IgD-negative memory B cell (primary cell): ENCODE results near the gene LCNL1. TPM values are rescaled to one million over a fixed set of nuclear protein-coding genes. Genes with fewer than 3 reads are reported as not detected.

Source experiments
- H3K27ac Mint-ChIP-seq, 3 donors: one replicate each; pipeline ENCODE4 v1.8.0; 2020 to 2022; ENCODE audit warnings: mild to moderate bottlenecking in 3 of 3, mixed read lengths in 3 of 3, moderate library complexity in 1 of 3
- H3K27me3 Mint-ChIP-seq: one replicate; pipeline ENCODE4 v1.8.0; 2021; ENCODE audit warnings: mixed read lengths
- H3K36me3 Mint-ChIP-seq: one replicate; pipeline ENCODE4 v1.8.0; 2020; ENCODE audit warnings: mild to moderate bottlenecking, mixed read lengths
- H3K4me1 Mint-ChIP-seq, 3 donors: one replicate each; pipeline ENCODE4 v1.8.0; 2020 to 2022; ENCODE audit warnings: mixed read lengths in 3 of 3, mild to moderate bottlenecking in 1 of 3
- H3K4me3 Mint-ChIP-seq, 4 donors: one replicate each; pipeline ENCODE4 v1.8.0; 2020 to 2022; ENCODE audit warnings: mild to moderate bottlenecking in 4 of 4, mixed read lengths in 4 of 4, moderate library complexity in 3 of 4
- H3K9me3 Mint-ChIP-seq, 3 donors: one replicate each; pipeline ENCODE4 v1.8.0; 2020 to 2021; ENCODE audit warnings: mixed read lengths in 3 of 3, mild to moderate bottlenecking in 1 of 3
- polyA plus RNA-seq: library from polyadenylated mRNA; unstranded; fragments of 300-500 nt; fragmentation: Illumina TruSeq; gene quantifications from one replicate; pipeline ENCODE4 v1.2.3, GENCODE V29; 2021

LCNL1 gene
- polyA plus RNA-seq, 1 donor from 2014 or later, result not detected

GRCh38 chr9:136973618-136974617, 8.9 kb upstream of the LCNL1 start:
- H3K27ac Mint-ChIP-seq, result no peak overlapping the region
- peaks cover 0 to 6% (median 2%) of the 10 kb centered on the region in 3 donors for H3K4me1 Mint-ChIP-seq
- H3K36me3 Mint-ChIP-seq, result no peaks in the 10 kb centered on the region
- H3K9me3 Mint-ChIP-seq, result no peaks in the 10 kb centered on the region
- peak overlapping the region in 1 of 4 donors; percentile 9 for H3K4me3 Mint-ChIP-seq
- peaks cover 4% of the 10 kb centered on the region for H3K27me3 Mint-ChIP-seq

GRCh38 chr9:136974817-136975535, 7.8 kb upstream of the LCNL1 start:
- Mint-ChIP-seq H3K27ac (no peak overlapping the region), H3K27me3 (peaks cover 4% of the 10 kb centered on the region), H3K9me3 (no peaks in the 10 kb centered on the region), H3K4me1 (peaks cover 0 to 6% (median 2%) of the 10 kb centered on the region in 3 donors), H3K36me3 (no peaks in the 10 kb centered on the region), H3K4me3 (peak overlapping the region in 1 of 4 donors; percentile 47)

- Mint-ChIP-seq H3K27me3 (peaks cover 4% of the 10 kb centered on the region), H3K4me3 (no peak overlapping the region), H3K4me1 (peaks cover 0 to 6% (median 2%) of the 10 kb centered on the region in 3 donors), H3K9me3 (no peaks in the 10 kb centered on the region), H3K27ac (no peak overlapping the region), H3K36me3 (no peaks in the 10 kb centered on the region)
These were observed 7.1 kb upstream of the LCNL1 start for GRCh38 chr9:136975644-136976043.

DNA sequence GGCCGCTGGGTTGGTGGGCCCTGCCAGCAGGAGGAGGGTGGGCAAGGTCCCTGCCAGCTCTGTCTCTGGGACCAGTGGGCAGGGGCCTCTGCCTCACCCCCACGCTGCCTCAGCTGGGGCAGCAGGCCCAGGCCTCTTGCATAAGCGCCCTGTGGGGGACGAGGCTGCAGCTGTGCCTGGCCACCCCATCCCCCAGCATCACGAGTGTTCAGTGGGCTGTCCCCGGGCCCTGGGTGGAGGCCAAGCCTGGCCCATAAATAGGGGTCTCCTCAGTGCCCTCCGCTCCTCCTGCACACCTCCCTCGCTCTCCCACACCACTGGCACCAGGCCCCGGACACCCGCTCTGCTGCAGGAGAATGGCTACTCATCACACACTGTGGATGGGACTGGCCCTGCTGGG, 5.6 kb upstream of the LCNL1 start, which contains the start of gene PTGDS:
Gene PTGDS, plus strand, starts transcription at position 282 of the 400 bp plus-strand sequence. Its CDS starts 75 bp downstream, at position 357.
- Mint-ChIP-seq H3K9me3 (no peaks in the 10 kb centered on the region), H3K27me3 (peaks cover 6% of the 10 kb centered on the region), H3K27ac (no peak within 1 kb of the TSS), H3K4me3 (peak within 1 kb of the TSS in 3 of 4 donors; percentile 21 to 45 (median 39)), H3K4me1 (peaks cover 0 to 6% (median 2%) of the 10 kb centered on the region in 3 donors), H3K36me3 (no peaks in the 10 kb centered on the region)

GRCh38 chr9:136977649-136978072, 5.1 kb upstream of the LCNL1 start:
- Mint-ChIP-seq H3K27ac (no peak overlapping the region), H3K27me3 (peaks cover 7% of the 10 kb centered on the region), H3K36me3 (no peaks in the 10 kb centered on the region), H3K9me3 (no peaks in the 10 kb centered on the region), H3K4me3 (peak overlapping the region in 2 of 4 donors; percentile 21 to 45), H3K4me1 (peaks cover 0 to 6% (median 2%) of the 10 kb centered on the region in 3 donors)

- Mint-ChIP-seq H3K4me1 (peaks cover 0 to 6% (median 2%) of the 10 kb centered on the region in 3 donors), H3K27ac (no peak overlapping the region), H3K36me3 (no peaks in the 10 kb centered on the region), H3K4me3 (no peak overlapping the region), H3K9me3 (no peaks in the 10 kb centered on the region), H3K27me3 (peaks cover 12% of the 10 kb centered on the region)
These were observed 4.5 kb upstream of the LCNL1 start for GRCh38 chr9:136978073-136978864.

GRCh38 chr9:136978865-136979544, 3.8 kb upstream of the LCNL1 start:
- Mint-ChIP-seq H3K4me1 (peaks cover 0 to 8% (median 5%) of the 10 kb centered on the region in 3 donors), H3K27me3 (peaks cover 18% of the 10 kb centered on the region), H3K36me3 (peaks cover 2% of the 10 kb centered on the region), H3K9me3 (no peaks in the 10 kb centered on the region), H3K27ac (no peak overlapping the region), H3K4me3 (no peak overlapping the region)

DNA sequence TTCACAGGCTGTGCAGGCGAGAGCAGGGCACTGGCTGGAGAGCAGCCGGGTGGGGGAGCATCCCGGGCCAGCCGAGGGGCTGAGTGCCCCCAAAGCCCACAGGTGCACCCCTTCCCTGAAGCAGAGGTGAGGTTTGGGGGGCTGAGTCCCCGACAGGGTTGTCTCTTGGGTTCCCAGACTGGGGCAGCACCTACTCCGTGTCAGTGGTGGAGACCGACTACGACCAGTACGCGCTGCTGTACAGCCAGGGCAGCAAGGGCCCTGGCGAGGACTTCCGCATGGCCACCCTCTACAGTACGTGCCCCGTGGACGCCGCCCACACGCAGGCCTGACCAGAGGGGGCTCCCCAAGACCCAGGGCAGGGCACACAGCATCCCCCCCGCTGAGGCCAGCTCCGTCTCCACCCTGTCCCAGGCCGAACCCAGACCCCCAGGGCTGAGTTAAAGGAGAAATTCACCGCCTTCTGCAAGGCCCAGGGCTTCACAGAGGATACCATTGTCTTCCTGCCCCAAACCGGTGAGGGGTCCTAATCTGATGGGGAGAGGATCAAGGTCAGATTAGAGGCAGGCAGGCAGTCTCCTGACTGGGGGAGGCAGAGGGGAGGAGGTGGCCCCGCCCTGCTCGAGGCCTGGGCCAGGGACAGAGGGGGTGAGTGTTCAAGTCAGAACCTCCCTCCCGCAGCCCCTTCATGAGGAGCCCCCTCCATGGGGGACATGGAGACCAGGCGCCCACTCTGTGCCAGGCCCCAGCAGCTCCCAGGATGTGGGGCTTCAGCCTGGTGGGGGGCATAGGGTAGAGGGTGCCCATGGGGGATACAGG, 2.8 kb upstream of the LCNL1 start:
- Mint-ChIP-seq H3K27me3 (peaks cover 20% of the 10 kb centered on the region), H3K4me1 (peaks cover 0 to 9% (median 5%) of the 10 kb centered on the region in 3 donors), H3K36me3 (peaks cover 2% of the 10 kb centered on the region), H3K27ac (peak overlapping the region in 1 of 3 donors; percentile 10), H3K9me3 (no peaks in the 10 kb centered on the region), H3K4me3 (no peak overlapping the region)

GRCh38 chr9:136980669-136981478, 1.9 kb upstream of the LCNL1 start:
- Mint-ChIP-seq H3K27ac (peak overlapping the region in 1 of 3 donors; percentile 26), H3K4me3 (peak overlapping the region in 1 of 4 donors; percentile 58)

GRCh38 chr9:136981588-136982231, 1.1 kb upstream of the LCNL1 start:
- no peaks in the 10 kb centered on the region for H3K9me3 Mint-ChIP-seq
- peaks cover 0 to 6% (median 5%) of the 10 kb centered on the region in 3 donors for H3K4me1 Mint-ChIP-seq
- no peak overlapping the region for H3K4me3 Mint-ChIP-seq
- peaks cover 2% of the 10 kb centered on the region for H3K36me3 Mint-ChIP-seq
- H3K27me3 Mint-ChIP-seq, result peaks cover 21% of the 10 kb centered on the region
- H3K27ac Mint-ChIP-seq, result no peak overlapping the region

More at GRCh38 chr9:136980669-136981478, 1.9 kb upstream of the LCNL1 start:
- H3K36me3 Mint-ChIP-seq, result peaks cover 2% of the 10 kb centered on the region
- peaks cover 20% of the 10 kb centered on the region for H3K27me3 Mint-ChIP-seq
- H3K9me3 Mint-ChIP-seq, result no peaks in the 10 kb centered on the region
- peaks cover 0 to 7% (median 3%) of the 10 kb centered on the region in 3 donors for H3K4me1 Mint-ChIP-seq

DNA sequence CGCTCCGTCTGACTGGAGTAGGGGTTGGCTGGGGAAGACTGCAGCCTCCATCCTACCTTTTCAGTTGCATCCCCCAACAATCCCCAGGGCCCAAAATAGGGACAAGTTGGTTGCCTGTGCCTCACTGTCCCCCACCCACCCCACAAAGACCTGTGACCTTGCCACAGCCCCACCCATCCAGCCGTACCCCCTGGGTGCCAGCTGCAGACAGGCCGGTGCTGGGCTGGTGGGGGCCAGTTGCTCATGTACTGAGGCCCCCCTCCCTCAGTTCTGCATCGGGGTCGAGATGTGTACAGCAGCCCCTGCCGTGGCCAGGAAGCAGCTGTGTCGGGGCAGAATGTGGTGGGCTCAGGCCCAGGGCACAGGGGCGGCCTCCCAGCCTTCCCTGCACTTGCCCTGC, 374 bp downstream of the LCNL1 start:
- Mint-ChIP-seq H3K27me3 (peaks cover 28% of the 10 kb centered on the region), H3K4me1 (peaks cover 0 to 7% (median 3%) of the 10 kb centered on the region in 3 donors), H3K27ac (no peak overlapping the region), H3K36me3 (peaks cover 2% of the 10 kb centered on the region), H3K9me3 (no peaks in the 10 kb centered on the region), H3K4me3 (no peak overlapping the region)

- H3K4me3 Mint-ChIP-seq, result no peak overlapping the region
- H3K27me3 Mint-ChIP-seq, result peaks cover 28% of the 10 kb centered on the region
- H3K9me3 Mint-ChIP-seq, result no peaks in the 10 kb centered on the region
- H3K27ac Mint-ChIP-seq, result peak overlapping the region in 1 of 3 donors; percentile 71
- H3K4me1 Mint-ChIP-seq, result peaks cover 0 to 7% (median 3%) of the 10 kb centered on the region in 3 donors
- peaks cover 2% of the 10 kb centered on the region for H3K36me3 Mint-ChIP-seq
These were observed 992 bp downstream of the LCNL1 start for GRCh38 chr9:136983656-136984314.
